IPS DF 4.7 (cell line): ENCODE results near the gene LYZ.
"Not testable (repeated sequence)": the region's sequence is repeated elsewhere in the genome, so short reads cannot be mapped to it uniquely, and the experiment has no call there.

ENCODE experiments used
- DNase-seq: peaks from one replicate; pipeline ENCODE4 v3.0.0-alpha.2; 2013; ENCODE audit warnings: low spot score; ENCODE audit errors: extremely low read depth

The LYZ gene

GRCh38 chr12:69348162-69348938, at the start of gene LYZ:
LYZ (plus strand) TSS chr12:69348381; CDS start chr12:69348409, 28 bp downstream.
- no peak for DNase-seq

DNA sequence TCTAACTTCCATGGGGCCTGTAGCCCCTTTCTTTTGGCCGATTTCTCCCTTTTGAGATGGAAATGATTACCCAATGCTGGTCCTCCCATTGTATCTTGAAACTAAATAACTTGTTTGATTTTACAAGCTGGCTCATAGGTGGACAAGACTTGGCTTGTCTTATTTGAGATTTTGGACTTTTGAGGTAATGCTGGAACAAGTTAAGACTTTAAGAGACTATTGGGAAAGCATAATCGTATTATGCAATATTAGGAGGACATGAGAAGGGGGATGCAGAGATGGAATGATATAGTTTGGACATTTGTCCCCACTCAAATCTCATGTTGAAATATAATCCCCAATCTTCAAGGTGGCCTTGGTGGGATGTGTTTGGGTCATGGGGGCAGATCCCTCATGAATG, 49.2 kb upstream of the LYZ start:
- DNase-seq: no peak

GRCh38 chr12:69304284-69304683, 43.9 kb upstream of the LYZ start:
- DNase-seq: no peak

DNA sequence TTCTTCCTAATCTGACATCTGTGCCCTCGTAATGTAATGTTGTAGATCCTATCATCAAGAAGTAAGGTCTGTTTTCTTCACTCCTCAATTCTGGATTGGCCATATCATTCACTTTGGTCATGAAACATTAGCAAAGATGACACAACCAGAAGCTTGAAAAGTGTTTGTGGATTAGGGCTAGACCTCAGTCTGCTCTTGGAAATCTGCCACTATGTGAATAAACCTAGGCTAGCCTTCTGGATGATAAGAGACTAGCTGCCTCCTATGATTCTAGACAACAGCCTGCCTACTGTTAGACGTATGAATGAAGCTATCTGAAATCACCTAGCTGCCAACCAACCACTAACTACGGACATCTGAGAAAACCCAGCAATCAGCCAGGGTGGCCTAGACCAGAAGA, 38.7 kb upstream of the LYZ start:
- DNase-seq: no peak

- no peak for DNase-seq
These were observed 35.0 kb upstream of the LYZ start for GRCh38 chr12:69313209-69313608.

DNA sequence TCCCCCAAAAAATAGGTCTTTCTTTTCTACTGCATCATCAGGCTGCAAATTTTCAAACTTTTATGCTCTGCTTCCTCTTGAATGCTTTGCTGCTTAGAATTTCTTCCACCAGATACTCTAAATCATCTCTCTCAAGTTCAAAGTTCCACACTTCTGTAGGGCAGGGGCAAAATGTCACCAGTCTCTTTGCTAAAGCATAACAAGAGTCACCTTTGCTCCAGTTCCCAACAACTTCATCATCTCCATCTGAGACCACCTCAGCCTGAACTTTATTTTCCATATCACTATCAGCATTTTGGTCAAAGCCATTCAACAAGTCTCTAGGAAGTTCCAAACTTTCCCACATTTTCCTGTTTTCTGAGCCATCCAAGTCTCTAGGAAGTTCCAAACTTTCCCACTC, 31.4 kb upstream of the LYZ start:
- not testable (repeated sequence) for DNase-seq

DNA sequence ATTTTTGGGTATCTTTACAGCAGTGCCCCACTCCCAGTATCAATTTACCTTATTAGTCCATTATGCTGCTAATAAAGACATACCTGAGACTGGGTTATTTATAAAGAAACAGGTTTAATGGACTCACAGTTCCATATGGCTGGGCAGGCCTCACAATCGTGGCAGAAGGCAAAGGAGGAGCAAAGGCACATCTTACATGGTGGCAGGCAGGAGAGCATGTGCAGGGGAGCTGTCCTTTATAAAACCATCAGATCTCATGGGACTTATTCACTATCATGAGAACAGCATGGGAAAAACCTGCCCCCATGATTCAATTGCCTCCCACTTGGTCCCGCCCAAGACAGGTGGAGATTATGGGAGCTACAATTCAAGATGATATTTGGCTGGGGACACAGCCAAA, 30.9 kb upstream of the LYZ start:
- not testable (repeated sequence) for DNase-seq

DNA sequence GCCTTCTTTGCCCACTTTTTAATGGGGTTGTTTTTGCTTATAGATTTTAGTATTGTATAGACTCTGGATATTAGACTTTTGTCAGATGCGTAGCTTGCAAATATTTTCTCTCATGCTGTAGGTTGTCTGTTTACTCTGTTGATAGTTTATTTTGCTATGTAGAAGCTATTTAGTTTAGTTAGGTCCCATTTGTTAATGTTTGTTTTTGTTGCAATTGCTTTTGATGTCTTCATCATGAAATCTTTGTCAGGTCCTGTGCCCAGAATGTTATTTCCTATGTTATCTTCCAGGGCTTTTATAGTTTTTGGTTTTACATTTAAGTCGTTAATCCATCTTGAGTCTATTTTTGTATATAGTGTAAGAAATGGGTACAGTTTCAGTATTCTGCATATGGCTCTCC, 30.0 kb upstream of the LYZ start:
- DNase-seq: no peak

- no peak for DNase-seq
These were observed 26.8 kb upstream of the LYZ start for GRCh38 chr12:69321351-69321750.

DNA sequence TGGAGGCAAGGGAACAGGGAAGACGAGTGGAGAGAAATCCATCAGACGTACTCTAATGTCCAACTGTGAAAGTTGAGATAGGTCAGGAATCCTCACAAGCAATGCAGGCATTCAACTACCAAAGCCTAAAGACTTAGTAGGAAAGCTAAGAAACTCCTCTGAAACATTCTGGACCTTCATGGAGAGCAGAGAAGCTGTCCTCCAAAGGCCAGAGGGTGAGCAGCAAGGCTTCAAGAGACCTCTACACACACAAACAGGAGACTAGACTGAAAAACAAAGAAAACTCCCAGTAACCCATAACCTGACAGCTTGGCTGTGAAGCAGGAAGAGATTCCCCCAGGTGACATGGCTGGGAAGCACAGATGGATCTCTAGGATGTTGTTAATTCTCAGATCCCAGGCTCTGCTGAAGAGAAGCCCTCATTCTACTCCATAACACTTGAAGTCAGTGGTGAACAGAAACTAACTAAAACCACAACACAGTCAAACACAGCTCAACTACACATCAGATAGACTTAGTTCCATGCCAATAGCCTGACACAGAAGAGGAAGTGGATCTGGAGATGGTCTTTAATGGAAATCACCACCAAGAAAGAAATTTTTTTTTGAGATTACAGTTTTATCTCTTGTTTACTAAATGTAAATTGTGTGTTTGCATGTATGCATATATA, 23.2 kb upstream of the LYZ start:
- DNase-seq: no peak

GRCh38 chr12:69328426-69328825, 19.8 kb upstream of the LYZ start:
- no peak for DNase-seq

- DNase-seq: no peak
These were observed 18.3 kb upstream of the LYZ start for GRCh38 chr12:69329669-69330428.

- no peak for DNase-seq
These were observed 17.4 kb upstream of the LYZ start for GRCh38 chr12:69330475-69331473.

- DNase-seq: no peak
These were observed 16.7 kb upstream of the LYZ start for GRCh38 chr12:69331519-69331908.

- no peak for DNase-seq
These were observed 16.1 kb upstream of the LYZ start for GRCh38 chr12:69331909-69332684.

GRCh38 chr12:69332815-69333358, 15.3 kb upstream of the LYZ start:
- DNase-seq: no peak

DNA sequence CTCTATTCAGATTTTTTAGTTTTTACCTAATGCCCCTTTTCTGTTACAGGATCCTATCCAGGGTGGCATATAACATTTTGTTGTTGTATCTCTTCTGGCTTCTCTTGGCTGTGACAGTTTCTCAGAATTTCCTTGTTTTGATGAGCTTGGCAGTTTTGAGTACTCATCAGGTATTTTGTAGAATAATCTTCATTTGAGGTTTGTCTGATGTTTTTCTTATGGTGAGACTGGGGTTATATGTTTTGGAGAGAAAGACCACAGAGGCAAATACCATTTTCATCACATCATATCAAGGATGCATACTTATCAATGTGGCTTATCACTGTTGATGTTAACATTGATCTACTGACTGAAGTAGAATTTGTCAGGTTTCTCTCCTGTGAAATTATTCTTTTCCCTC, 14.0 kb upstream of the LYZ start:
- no peak for DNase-seq

DNA sequence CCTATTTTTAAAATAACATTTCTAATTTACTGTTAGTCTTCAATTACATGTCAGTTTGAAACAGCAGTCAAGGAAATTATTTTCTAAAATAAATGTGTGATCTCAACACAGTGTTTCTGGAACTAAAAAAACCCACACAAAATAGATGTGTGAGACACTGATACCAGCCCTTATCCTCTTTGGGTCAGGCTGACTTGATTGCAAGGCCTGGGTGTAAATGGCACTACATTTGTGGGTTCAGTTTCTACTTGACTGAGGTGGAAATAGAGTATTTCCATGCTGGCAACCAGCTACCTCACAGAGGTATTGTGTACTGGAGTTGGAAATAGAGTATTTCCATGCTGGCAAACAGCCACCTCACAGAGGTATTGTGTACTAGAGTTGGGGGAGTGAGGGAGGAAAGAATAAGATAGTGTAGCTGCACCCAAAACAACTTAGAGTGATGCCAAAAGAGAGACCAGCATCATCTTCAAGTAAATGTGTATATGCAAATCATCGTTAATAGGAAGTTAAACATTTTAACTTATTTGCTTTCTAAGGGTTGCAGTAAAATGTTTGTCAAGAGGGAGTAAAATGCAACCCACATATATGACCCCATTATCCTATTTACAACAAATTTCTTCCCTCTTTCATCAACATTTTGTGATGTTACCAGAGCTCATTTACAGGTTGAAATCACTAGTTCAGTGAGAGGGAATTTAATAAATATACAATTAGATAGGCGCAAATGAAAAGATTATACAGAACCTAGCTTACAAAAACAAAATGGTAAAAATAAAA, 10.7 kb upstream of the LYZ start:
- DNase-seq: no peak
